GM18951 (cell line): ENCODE measurements around the gene KCP.
"Not testable (repeated sequence)": the region's sequence is repeated elsewhere in the genome, so short reads cannot be mapped to it uniquely, and the experiment has no call there.

Experiments used
- POLR2A ChIP-seq: IDR thresholded peaks from 4 replicates; pipeline ENCODE4 v1.6.1; 2011; ENCODE audit warnings: mild to moderate bottlenecking; ENCODE audit not compliant: insufficient read length, insufficient read depth; ENCODE audit errors: extremely low read depth
- in situ Hi-C: fragments of 300-500 bp; cut with MboI; formaldehyde crosslinking; loops from one replicate; pipeline ENCODE4 v1.12.0; 2022; ENCODE audit warnings: low sequenced_read_pairs, mixed read lengths, inconsistent platforms; ENCODE audit not compliant: unreplicated experiment

KCP gene

GRCh38 chr7:128944487-128945236 lies 34.2 kb upstream of the KCP start:
- in situ Hi-C loops, result no loop called here
- TF ChIP-seq POLR2A, result no peak

GRCh38 chr7:128943251-128943650 lies 32.7 kb upstream of the KCP start:
- in situ Hi-C loops, result not testable (repeated sequence)

- in situ Hi-C loops, result no loop called here
Measured at GRCh38 chr7:128941946-128942526, 31.5 kb upstream of the KCP start.

GRCh38 chr7:128941323-128941890 lies 30.9 kb upstream of the KCP start:
- no peak for TF ChIP-seq POLR2A
- in situ Hi-C loops, result no loop called here

More at GRCh38 chr7:128941946-128942526, 31.5 kb upstream of the KCP start:
- TF ChIP-seq POLR2A, result no peak

GRCh38 chr7:128940494-128941322 lies 30.2 kb upstream of the KCP start:
- in situ Hi-C loops, result no loop called here
- peak; percentile 54 for TF ChIP-seq POLR2A

- in situ Hi-C loops, result no loop called here
- no peak for TF ChIP-seq POLR2A
Measured at GRCh38 chr7:128939861-128940410, 29.4 kb upstream of the KCP start.

- no peak for TF ChIP-seq POLR2A
- in situ Hi-C loops, result no loop called here
Measured at GRCh38 chr7:128939075-128939860, 28.8 kb upstream of the KCP start.

GRCh38 chr7:128938544-128939074 lies 28.1 kb upstream of the KCP start:
- peak; percentile 75 for TF ChIP-seq POLR2A

GRCh38 chr7:128937647-128938543 lies 27.4 kb upstream of the KCP start, which contains the start of gene IRF5:
Gene IRF5 (plus strand): TSS chr7:128937927. CDS start chr7:128942082, 4,155 bp downstream.
- in situ Hi-C loops, result no loop called here

More at GRCh38 chr7:128938544-128939074, 28.1 kb upstream of the KCP start:
- in situ Hi-C loops, result no loop called here

GRCh38 chr7:128937271-128937646 lies 26.8 kb upstream of the KCP start:
- no peak for TF ChIP-seq POLR2A
- in situ Hi-C loops, result no loop called here

More at GRCh38 chr7:128937647-128938543, 27.4 kb upstream of the KCP start, which contains the start of gene IRF5:
- TF ChIP-seq POLR2A, result peak; percentile 81

GRCh38 chr7:128936798-128937197 lies 26.3 kb upstream of the KCP start:
- no peak for TF ChIP-seq POLR2A
- in situ Hi-C loops, result no loop called here
